Esophagus squamous epithelium (tissue), 4 donors: ENCODE data around the gene VGLL4.

ENCODE experiments used
- POLR2A ChIP-seq, 4 donors: fragments of 450-650 bp; IDR thresholded peaks; one replicate each; pipeline ENCODE4 v1.6.1; 2017; ENCODE audit warnings: antibody characterized with exemption in 4 of 4, mild to moderate bottlenecking in 4 of 4, moderate library complexity in 3 of 4
- TF ChIP-seq, protein P1 (sequence below), 6 experiments: fragments of 450-650 bp in 4 of 6; fragments of 200-600 bp in 2 of 6; sonication (generic) in 2 of 6; IDR thresholded peaks; one replicate each; pipeline ENCODE4 v1.5.1; 2016 to 2019; ENCODE audit warnings: antibody characterized with exemption in 6 of 6, mild to moderate bottlenecking in 4 of 6, moderate library complexity in 4 of 6

DNA sequence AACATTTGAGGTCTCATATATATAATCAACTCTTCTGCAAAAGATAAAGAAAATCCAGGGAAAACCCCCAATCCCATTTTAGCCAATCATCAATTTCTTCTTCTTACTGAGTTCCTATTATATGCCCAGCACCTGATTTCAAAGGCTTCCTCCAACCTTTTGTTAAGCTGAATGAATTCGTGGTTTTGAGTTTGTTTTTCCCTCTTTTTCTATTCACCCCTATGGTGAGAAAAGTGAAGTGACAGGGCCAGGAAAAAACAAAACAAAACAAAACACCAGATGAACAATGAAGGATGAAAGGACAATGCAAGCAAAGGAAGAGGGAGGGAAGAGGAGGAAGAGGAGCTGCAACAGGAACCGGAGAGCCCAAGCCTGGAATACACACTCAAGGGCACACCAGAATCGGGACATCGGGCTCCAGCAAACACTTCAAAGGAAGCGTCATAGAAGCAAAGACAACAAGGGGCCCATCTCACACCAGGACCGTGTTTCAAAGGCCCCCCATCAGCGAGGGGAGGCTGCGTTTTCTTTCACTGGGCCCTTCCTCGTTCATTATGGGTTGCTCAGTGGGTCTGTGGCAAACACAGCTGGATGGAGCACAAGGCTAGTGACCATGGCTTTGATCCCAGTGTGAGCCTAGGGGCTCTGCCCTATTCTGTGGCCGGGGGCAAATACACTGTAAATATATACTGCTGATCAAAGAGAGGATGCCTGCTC, 50.2 kb downstream of the VGLL4 start:
- TF ChIP-seq, protein P1, sequence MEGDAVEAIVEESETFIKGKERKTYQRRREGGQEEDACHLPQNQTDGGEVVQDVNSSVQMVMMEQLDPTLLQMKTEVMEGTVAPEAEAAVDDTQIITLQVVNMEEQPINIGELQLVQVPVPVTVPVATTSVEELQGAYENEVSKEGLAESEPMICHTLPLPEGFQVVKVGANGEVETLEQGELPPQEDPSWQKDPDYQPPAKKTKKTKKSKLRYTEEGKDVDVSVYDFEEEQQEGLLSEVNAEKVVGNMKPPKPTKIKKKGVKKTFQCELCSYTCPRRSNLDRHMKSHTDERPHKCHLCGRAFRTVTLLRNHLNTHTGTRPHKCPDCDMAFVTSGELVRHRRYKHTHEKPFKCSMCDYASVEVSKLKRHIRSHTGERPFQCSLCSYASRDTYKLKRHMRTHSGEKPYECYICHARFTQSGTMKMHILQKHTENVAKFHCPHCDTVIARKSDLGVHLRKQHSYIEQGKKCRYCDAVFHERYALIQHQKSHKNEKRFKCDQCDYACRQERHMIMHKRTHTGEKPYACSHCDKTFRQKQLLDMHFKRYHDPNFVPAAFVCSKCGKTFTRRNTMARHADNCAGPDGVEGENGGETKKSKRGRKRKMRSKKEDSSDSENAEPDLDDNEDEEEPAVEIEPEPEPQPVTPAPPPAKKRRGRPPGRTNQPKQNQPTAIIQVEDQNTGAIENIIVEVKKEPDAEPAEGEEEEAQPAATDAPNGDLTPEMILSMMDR (IDR thresholded peaks at IDR 0.05) = no peak
- TF ChIP-seq POLR2A (IDR thresholded peaks at IDR 0.05) = no peak
